ENCODE results near the gene TRIM74.
"Not testable (repeated sequence)": the region's sequence is repeated elsewhere in the genome, so short reads cannot be mapped to it uniquely, and the experiment has no call there.

DNA sequence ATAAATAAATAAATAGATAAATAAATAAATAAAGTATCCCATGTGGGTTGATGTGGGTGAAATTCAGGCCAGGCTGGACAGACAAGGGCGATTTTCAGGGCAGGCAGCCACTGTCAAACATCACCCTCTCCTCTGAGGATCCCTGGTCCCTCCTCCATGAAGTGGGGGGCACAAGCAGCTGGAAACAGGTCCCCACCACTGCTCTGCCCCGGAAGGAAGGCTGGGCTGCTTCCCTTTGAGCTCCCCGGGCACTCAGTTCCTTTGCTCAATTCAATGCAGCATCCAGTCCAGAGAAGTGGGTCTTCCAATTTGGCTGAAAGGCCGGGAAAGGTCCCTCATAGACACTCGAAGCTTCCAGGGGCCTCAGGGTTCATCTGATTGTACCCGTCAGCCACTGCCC, 11.1 kb upstream of the TRIM74 start:
- TF ChIP-seq, protein P1, sequence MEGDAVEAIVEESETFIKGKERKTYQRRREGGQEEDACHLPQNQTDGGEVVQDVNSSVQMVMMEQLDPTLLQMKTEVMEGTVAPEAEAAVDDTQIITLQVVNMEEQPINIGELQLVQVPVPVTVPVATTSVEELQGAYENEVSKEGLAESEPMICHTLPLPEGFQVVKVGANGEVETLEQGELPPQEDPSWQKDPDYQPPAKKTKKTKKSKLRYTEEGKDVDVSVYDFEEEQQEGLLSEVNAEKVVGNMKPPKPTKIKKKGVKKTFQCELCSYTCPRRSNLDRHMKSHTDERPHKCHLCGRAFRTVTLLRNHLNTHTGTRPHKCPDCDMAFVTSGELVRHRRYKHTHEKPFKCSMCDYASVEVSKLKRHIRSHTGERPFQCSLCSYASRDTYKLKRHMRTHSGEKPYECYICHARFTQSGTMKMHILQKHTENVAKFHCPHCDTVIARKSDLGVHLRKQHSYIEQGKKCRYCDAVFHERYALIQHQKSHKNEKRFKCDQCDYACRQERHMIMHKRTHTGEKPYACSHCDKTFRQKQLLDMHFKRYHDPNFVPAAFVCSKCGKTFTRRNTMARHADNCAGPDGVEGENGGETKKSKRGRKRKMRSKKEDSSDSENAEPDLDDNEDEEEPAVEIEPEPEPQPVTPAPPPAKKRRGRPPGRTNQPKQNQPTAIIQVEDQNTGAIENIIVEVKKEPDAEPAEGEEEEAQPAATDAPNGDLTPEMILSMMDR (IDR thresholded peaks at IDR 0.05): not testable (repeated sequence)
- TF ChIP-seq POLR2A, EP300, POLR2AphosphoS5 (IDR thresholded peaks at IDR 0.05): not testable (repeated sequence)

Data from stomach (tissue), 4 donors.